Measurements from ENCODE around the gene GLIPR2. TPM values are rescaled to one million over a fixed set of nuclear protein-coding genes. Genes with fewer than 3 reads are reported as not detected.
A peak's percentile ranks its signal among the peaks of the same experiment; 100 is the strongest.
"Not testable (repeated sequence)": the region's sequence is repeated elsewhere in the genome, so short reads cannot be mapped to it uniquely, and the experiment has no call there.

Gene GLIPR2
- total RNA-seq, 1 donor from 2014 or later: 45.6 TPM

GRCh38 chr9:36145970-36146369, 9.4 kb downstream of the GLIPR2 start:
- no peak for DNase-seq

GRCh38 chr9:36146651-36147050, 10.1 kb downstream of the GLIPR2 start:
- DNase-seq: no peak

GRCh38 chr9:36147441-36148175, 11.1 kb downstream of the GLIPR2 start:
- DNase-seq: no peak

- peak; percentile 93 for DNase-seq
Measured at GRCh38 chr9:36148311-36149051, 11.9 kb downstream of the GLIPR2 start.

GRCh38 chr9:36149197-36149596, 12.7 kb downstream of the GLIPR2 start:
- peak; percentile 58 for DNase-seq

- DNase-seq: peak; percentile 38
Measured at GRCh38 chr9:36150574-36151315, 14.2 kb downstream of the GLIPR2 start.

GRCh38 chr9:36151316-36152210, 15.0 kb downstream of the GLIPR2 start:
- peak; percentile 87 for DNase-seq

GRCh38 chr9:36152741-36153438, 16.4 kb downstream of the GLIPR2 start:
- no peak for DNase-seq

- no peak for DNase-seq
Measured at GRCh38 chr9:36153746-36154145, 17.2 kb downstream of the GLIPR2 start.

GRCh38 chr9:36154331-36154952, 17.9 kb downstream of the GLIPR2 start:
- peak; percentile 90 for DNase-seq

- no peak for DNase-seq
Measured at GRCh38 chr9:36156116-36156515, 19.6 kb downstream of the GLIPR2 start.

GRCh38 chr9:36158122-36158521, 21.6 kb downstream of the GLIPR2 start:
- peak; percentile 12 for DNase-seq

GRCh38 chr9:36158917-36159316, 22.4 kb downstream of the GLIPR2 start:
- DNase-seq: no peak

GRCh38 chr9:36159509-36159908, 23.0 kb downstream of the GLIPR2 start:
- DNase-seq: not testable (repeated sequence)

- DNase-seq: not testable (repeated sequence)
Measured at GRCh38 chr9:36160126-36160525, 23.6 kb downstream of the GLIPR2 start.

- DNase-seq: no peak
Measured at GRCh38 chr9:36161187-36161586, 24.7 kb downstream of the GLIPR2 start.

GRCh38 chr9:36162211-36162738, 25.7 kb downstream of the GLIPR2 start:
- DNase-seq: no peak

GRCh38 chr9:36163049-36163785, 26.7 kb downstream of the GLIPR2 start:
- peak; percentile 86 for DNase-seq

- DNase-seq: peak; percentile 23
Measured at GRCh38 chr9:36163786-36164170, 27.2 kb downstream of the GLIPR2 start.

GRCh38 chr9:36164372-36164771, 27.8 kb downstream of the GLIPR2 start:
- DNase-seq: no peak

Data from dermis blood vessel endothelial cell (primary cell).